Measurements from ENCODE around the gene SNX20. TPM values are rescaled to one million over a fixed set of nuclear protein-coding genes. Genes with fewer than 3 reads are reported as not detected.

The SNX20 gene
- total and polyA plus RNA-seq, 2 experiments from 2014 or later = not detected

DNA sequence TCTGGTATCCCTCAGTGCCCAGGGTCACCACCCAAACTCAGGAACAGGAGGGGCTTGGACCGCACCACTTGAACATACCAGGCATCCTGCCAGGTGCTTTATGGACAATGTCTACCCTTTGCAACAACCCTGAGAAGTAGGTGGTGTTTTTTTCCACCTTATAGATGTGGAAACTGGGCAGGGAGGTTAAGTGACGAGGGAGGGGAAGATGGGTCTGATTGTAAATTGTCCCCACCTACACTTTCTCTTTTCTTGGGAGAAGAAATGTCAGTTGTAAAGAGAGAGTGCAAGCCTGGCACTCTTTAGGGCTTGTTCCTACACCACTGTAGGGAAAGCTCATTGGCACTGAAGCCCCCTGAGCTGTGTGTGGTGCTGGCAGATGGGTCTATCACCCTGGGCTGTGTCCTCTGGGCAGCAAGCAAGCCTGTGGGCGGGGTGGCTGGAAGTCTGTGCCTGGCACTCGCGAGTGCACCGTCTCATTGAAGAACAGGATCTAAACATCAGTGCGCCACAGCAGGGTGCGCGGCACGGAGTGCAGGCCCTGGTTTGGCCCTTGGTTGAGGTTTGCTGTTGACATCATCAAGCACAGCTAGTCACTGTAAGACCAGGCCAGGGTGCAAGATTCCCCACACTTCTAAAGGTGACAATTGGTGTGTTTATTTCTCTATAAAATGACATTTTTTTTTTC lies 27.4 kb upstream of the SNX20 start:
- Mint-ChIP-seq H3K4me3 (no peak overlapping the region), H3K27ac (no peak overlapping the region), H3K27me3 (ENCODE audit: insufficient read depth, low read depth, poor library complexity) (peaks cover 7% of the 10 kb centered on the region), H3K9me3 (peaks cover 21% of the 10 kb centered on the region), H3K4me1 (peaks cover 3% of the 10 kb centered on the region; the same call in 2 of the 3 replicates), H3K36me3 (ENCODE audit: low read depth) (peaks cover 7% of the 10 kb centered on the region)
- no peaks in the 10 kb centered on the region for H3K9me2 ChIP-seq (ENCODE audit: insufficient read depth)
- no peak for TF ChIP-seq POLR2AphosphoS5 (IDR thresholded peaks at IDR 0.05; ENCODE audit: low read depth)
- TF ChIP-seq, protein P1, sequence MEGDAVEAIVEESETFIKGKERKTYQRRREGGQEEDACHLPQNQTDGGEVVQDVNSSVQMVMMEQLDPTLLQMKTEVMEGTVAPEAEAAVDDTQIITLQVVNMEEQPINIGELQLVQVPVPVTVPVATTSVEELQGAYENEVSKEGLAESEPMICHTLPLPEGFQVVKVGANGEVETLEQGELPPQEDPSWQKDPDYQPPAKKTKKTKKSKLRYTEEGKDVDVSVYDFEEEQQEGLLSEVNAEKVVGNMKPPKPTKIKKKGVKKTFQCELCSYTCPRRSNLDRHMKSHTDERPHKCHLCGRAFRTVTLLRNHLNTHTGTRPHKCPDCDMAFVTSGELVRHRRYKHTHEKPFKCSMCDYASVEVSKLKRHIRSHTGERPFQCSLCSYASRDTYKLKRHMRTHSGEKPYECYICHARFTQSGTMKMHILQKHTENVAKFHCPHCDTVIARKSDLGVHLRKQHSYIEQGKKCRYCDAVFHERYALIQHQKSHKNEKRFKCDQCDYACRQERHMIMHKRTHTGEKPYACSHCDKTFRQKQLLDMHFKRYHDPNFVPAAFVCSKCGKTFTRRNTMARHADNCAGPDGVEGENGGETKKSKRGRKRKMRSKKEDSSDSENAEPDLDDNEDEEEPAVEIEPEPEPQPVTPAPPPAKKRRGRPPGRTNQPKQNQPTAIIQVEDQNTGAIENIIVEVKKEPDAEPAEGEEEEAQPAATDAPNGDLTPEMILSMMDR (conservative IDR thresholded peaks at IDR 0.05; ENCODE audit: low read depth in 2 of 2) = no peak
- TF ChIP-seq JUNB (IDR thresholded peaks at IDR 0.05; ENCODE audit: unreplicated experiment) = no peak
- no peak for TF ChIP-seq ZNF114 (CRISPR knock-in tag; IDR thresholded peaks at IDR 0.05)
- no peak for TF ChIP-seq CREB1 (CRISPR knock-in tag; IDR thresholded peaks at IDR 0.05; ENCODE audit: low read depth)
- no peak for TF ChIP-seq STAT1 (IDR thresholded peaks at IDR 0.05; ENCODE audit: unreplicated experiment)
- TF ChIP-seq ZNF331 (CRISPR knock-in tag; IDR thresholded peaks at IDR 0.05; ENCODE audit: low read depth) = no peak
- TF ChIP-seq, protein P2, sequence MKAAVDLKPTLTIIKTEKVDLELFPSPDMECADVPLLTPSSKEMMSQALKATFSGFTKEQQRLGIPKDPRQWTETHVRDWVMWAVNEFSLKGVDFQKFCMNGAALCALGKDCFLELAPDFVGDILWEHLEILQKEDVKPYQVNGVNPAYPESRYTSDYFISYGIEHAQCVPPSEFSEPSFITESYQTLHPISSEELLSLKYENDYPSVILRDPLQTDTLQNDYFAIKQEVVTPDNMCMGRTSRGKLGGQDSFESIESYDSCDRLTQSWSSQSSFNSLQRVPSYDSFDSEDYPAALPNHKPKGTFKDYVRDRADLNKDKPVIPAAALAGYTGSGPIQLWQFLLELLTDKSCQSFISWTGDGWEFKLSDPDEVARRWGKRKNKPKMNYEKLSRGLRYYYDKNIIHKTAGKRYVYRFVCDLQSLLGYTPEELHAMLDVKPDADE (IDR thresholded peaks at IDR 0.05) = no peak
- TF ChIP-seq, protein P3, sequence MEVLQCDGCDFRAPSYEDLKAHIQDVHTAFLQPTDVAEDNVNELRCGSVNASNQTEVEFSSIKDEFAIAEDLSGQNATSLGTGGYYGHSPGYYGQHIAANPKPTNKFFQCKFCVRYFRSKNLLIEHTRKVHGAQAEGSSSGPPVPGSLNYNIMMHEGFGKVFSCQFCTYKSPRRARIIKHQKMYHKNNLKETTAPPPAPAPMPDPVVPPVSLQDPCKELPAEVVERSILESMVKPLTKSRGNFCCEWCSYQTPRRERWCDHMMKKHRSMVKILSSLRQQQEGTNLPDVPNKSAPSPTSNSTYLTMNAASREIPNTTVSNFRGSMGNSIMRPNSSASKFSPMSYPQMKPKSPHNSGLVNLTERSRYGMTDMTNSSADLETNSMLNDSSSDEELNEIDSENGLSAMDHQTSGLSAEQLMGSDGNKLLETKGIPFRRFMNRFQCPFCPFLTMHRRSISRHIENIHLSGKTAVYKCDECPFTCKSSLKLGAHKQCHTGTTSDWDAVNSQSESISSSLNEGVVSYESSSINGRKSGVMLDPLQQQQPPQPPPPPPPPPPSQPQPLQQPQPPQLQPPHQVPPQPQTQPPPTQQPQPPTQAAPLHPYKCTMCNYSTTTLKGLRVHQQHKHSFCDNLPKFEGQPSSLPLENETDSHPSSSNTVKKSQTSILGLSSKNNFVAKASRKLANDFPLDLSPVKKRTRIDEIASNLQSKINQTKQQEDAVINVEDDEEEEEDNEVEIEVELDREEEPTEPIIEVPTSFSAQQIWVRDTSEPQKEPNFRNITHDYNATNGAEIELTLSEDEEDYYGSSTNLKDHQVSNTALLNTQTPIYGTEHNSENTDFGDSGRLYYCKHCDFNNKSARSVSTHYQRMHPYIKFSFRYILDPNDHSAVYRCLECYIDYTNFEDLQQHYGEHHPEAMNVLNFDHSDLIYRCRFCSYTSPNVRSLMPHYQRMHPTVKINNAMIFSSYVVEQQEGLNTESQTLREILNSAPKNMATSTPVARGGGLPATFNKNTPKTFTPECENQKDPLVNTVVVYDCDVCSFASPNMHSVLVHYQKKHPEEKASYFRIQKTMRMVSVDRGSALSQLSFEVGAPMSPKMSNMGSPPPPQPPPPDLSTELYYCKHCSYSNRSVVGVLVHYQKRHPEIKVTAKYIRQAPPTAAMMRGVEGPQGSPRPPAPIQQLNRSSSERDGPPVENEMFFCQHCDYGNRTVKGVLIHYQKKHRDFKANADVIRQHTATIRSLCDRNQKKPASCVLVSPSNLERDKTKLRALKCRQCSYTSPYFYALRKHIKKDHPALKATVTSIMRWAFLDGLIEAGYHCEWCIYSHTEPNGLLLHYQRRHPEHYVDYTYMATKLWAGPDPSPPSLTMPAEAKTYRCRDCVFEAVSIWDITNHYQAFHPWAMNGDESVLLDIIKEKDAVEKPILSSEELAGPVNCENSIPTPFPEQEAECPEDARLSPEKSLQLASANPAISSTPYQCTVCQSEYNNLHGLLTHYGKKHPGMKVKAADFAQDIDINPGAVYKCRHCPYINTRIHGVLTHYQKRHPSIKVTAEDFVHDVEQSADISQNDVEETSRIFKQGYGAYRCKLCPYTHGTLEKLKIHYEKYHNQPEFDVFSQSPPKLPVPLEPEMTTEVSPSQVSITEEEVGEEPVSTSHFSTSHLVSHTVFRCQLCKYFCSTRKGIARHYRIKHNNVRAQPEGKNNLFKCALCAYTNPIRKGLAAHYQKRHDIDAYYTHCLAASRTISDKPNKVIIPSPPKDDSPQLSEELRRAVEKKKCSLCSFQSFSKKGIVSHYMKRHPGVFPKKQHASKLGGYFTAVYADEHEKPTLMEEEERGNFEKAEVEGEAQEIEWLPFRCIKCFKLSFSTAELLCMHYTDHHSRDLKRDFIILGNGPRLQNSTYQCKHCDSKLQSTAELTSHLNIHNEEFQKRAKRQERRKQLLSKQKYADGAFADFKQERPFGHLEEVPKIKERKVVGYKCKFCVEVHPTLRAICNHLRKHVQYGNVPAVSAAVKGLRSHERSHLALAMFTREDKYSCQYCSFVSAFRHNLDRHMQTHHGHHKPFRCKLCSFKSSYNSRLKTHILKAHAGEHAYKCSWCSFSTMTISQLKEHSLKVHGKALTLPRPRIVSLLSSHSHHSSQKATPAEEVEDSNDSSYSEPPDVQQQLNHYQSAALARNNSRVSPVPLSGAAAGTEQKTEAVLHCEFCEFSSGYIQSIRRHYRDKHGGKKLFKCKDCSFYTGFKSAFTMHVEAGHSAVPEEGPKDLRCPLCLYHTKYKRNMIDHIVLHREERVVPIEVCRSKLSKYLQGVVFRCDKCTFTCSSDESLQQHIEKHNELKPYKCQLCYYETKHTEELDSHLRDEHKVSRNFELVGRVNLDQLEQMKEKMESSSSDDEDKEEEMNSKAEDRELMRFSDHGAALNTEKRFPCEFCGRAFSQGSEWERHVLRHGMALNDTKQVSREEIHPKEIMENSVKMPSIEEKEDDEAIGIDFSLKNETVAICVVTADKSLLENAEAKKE (CRISPR knock-in tag; IDR thresholded peaks at IDR 0.05) = no peak
- H4K20me1 ChIP-seq (replicated peaks; ENCODE audit: insufficient read depth) = no peaks in the 10 kb centered on the region
- H3K27ac ChIP-seq (ENCODE audit: low read depth) = no peak overlapping the region
- no peak overlapping the region for H2AFZ ChIP-seq
- no peaks in the 10 kb centered on the region for H3F3A ChIP-seq (replicated peaks; ENCODE audit: low read depth)
- H3K4me2 ChIP-seq = no peak overlapping the region
- no peaks in the 10 kb centered on the region for H3K27me3 ChIP-seq (ENCODE audit: insufficient read depth)
- H3K36me3 ChIP-seq (ENCODE audit: insufficient read depth) = peaks cover 6% of the 10 kb centered on the region; the same call in 1 of the 2 replicates
- no peak overlapping the region for H3K4me3 ChIP-seq
- ATAC-seq = no peak
- no peaks in the 10 kb centered on the region for H3K79me2 ChIP-seq (replicated peaks; ENCODE audit: insufficient read depth)
- no peak for DNase-seq (ENCODE audit: low spot score)
- no peaks in the 10 kb centered on the region for H3K4me1 ChIP-seq (ENCODE audit: insufficient read depth)

All from GM23338 (cell line).